Neural cell (in vitro differentiated cells): ENCODE results near the gene KIAA0753. TPM values are rescaled to one million over a fixed set of nuclear protein-coding genes. Genes with fewer than 3 reads are reported as not detected.

Experiments
- H2AFZ ChIP-seq: fragments of 200-600, 300-800 bp; sonication (generic), shearing (Covaris generic); 2 replicates; pipeline ENCODE4 v1.6.0; 2014; ENCODE audit warnings: low read depth, mild to moderate bottlenecking, antibody characterized with exemption, low read length, moderate library complexity
- H3F3A ChIP-seq: fragments of 200-600 bp; shearing (Covaris generic); 2 replicates; pipeline ENCODE4 v1.6.1; 2016; ENCODE audit warnings: mild to moderate bottlenecking, moderate library complexity, mixed read lengths, antibody characterized with exemption, low read length; ENCODE audit not compliant: insufficient read depth, poor library complexity, severe bottlenecking
- H3K27ac ChIP-seq: fragments of 200-600, 300-800 bp; sonication (generic), shearing (Covaris generic); 2 replicates; pipeline ENCODE4 v1.5.1; 2014; ENCODE audit warnings: mild to moderate bottlenecking, low read length, moderate library complexity
- H3K27me3 ChIP-seq: fragments of 300-800, 200-600 bp; sonication (generic), shearing (Covaris generic); 2 replicates; pipeline ENCODE4 v1.6.0; 2014; ENCODE audit warnings: mild to moderate bottlenecking, low read depth, low read length, moderate library complexity; ENCODE audit not compliant: insufficient read depth
- H3K36me3 ChIP-seq: fragments of 300-800, 200-600 bp; sonication (generic), shearing (Covaris generic); 2 replicates; pipeline ENCODE4 v1.5.1; 2014; ENCODE audit warnings: mild to moderate bottlenecking, antibody characterized with exemption, low read length, moderate library complexity; ENCODE audit not compliant: insufficient read depth
- H3K4me2 ChIP-seq: fragments of 300-800, 200-600 bp; sonication (generic), shearing (Covaris generic); 2 replicates; pipeline ENCODE4 v1.6.0; 2014; ENCODE audit warnings: mild to moderate bottlenecking, low read length
- H3K4me3 ChIP-seq: fragments of 300-800, 200-600 bp; sonication (generic), shearing (Covaris generic); 2 replicates; pipeline ENCODE4 v1.5.1; 2014; ENCODE audit warnings: mild to moderate bottlenecking, low read length, moderate library complexity
- H3K79me2 ChIP-seq: fragments of 200-600 bp; shearing (Covaris generic); replicated peaks from 2 replicates; pipeline ENCODE4 v1.6.0; 2014; ENCODE audit warnings: mild to moderate bottlenecking, low read length, moderate library complexity; ENCODE audit not compliant: insufficient read depth
- H3K9ac ChIP-seq: fragments of 300-800, 200-600 bp; sonication (generic), shearing (Covaris generic); 2 replicates; pipeline ENCODE4 v1.6.1; 2016; ENCODE audit warnings: mild to moderate bottlenecking, low read length, mixed read lengths
- H3K9me2 ChIP-seq: fragments of 200-600 bp; shearing (Covaris generic); 2 replicates; pipeline ENCODE4 v1.6.1; 2016; ENCODE audit warnings: mild to moderate bottlenecking, low read length, mixed read lengths; ENCODE audit not compliant: insufficient read depth
- H3K9me3 ChIP-seq: fragments of 200-600, 300-800 bp; sonication (generic), shearing (Covaris generic); 2 replicates; pipeline ENCODE4 v1.6.1; 2016; ENCODE audit warnings: mild to moderate bottlenecking, mixed run types, low read length, moderate library complexity, mixed read lengths
- H4K20me1 ChIP-seq: fragments of 200-600 bp; shearing (Covaris generic); 2 replicates; pipeline ENCODE4 v1.6.1; 2016; ENCODE audit warnings: mild to moderate bottlenecking, mixed run types; ENCODE audit not compliant: insufficient read depth
- EP300 ChIP-seq: fragments of 450-650 bp; conservative IDR thresholded peaks from 2 replicates; pipeline ENCODE4 v1.6.1; 2014; ENCODE audit warnings: antibody characterized with exemption, mild to moderate bottlenecking, moderate library complexity; ENCODE audit not compliant: poor library complexity, severe bottlenecking
- EZH2 ChIP-seq: fragments of 200-600, 300-800 bp; shearing (Covaris generic), sonication (generic); IDR thresholded peaks from 2 replicates; pipeline ENCODE4 v1.6.1; 2014; ENCODE audit warnings: antibody characterized with exemption, low read length, borderline replicate concordance, mild to moderate bottlenecking; ENCODE audit not compliant: insufficient read depth, poor library complexity, severe bottlenecking
- MXI1 ChIP-seq: fragments of 450-650 bp; conservative IDR thresholded peaks from 2 replicates; pipeline ENCODE4 v1.6.1; 2014; ENCODE audit warnings: antibody characterized with exemption, mild to moderate bottlenecking; ENCODE audit not compliant: poor library complexity, severe bottlenecking
- POLR2AphosphoS5 ChIP-seq: IDR thresholded peaks from 2 replicates; pipeline ENCODE4 v1.6.1; 2012
- RAD21 ChIP-seq: fragments of 450-650 bp; conservative IDR thresholded peaks from 2 replicates; pipeline ENCODE4 v1.6.1; 2014; ENCODE audit warnings: antibody characterized with exemption, mild to moderate bottlenecking, moderate library complexity
- SMC3 ChIP-seq: fragments of 450-650 bp; conservative IDR thresholded peaks from 2 replicates; pipeline ENCODE4 v1.6.1; 2014; ENCODE audit warnings: antibody characterized with exemption, mild to moderate bottlenecking, moderate library complexity; ENCODE audit not compliant: poor library complexity
- TAF1 ChIP-seq: IDR thresholded peaks from 2 replicates; pipeline ENCODE4 v1.6.1; 2012; ENCODE audit warnings: low read depth
- polyA plus RNA-seq: library from polyadenylated mRNA; depleted of rRNA; stranded (reverse); fragments of >200 nt; gene quantifications from 2 replicates; pipeline ENCODE4 v1.2.3, GENCODE V29; 2014
- TF ChIP-seq, protein P1 (sequence below): IDR thresholded peaks from 2 replicates; pipeline ENCODE4 v1.6.1; 2012; ENCODE audit warnings: borderline replicate concordance
- TF ChIP-seq, protein P2 (sequence below): fragments of 450-650 bp; IDR thresholded peaks from 2 replicates; pipeline ENCODE4 v1.5.1; 2014; ENCODE audit warnings: antibody characterized with exemption, mild to moderate bottlenecking, moderate library complexity; ENCODE audit not compliant: poor library complexity, severe bottlenecking

The KIAA0753 gene
- polyA plus RNA-seq, 1 donor from 2014 or later: 32.3 TPM

DNA sequence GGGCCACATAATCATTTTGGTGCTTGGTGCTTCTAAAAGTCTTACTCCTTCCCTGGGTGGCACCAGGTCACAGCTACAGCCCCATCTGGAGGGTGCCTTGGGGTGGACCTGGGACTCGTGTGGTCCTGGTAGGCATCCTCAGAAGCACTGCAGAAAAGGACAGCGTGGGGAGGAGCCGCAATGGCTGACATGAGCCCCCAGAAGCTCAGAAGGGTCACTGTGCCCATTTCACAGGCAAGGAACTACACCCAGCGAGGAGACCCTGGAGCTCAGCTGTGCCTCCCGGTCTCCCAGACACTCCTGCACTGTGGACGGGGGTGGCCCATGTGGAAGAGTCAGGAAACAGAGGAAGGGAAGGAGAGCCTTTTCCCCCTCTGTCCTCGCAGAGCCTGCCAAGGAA, 37.4 kb upstream of the KIAA0753 start:
- H3K9me3 ChIP-seq: no peaks in the 10 kb centered on the region
- no peak overlapping the region for H3K4me3 ChIP-seq
- H3K27me3 ChIP-seq: no peaks in the 10 kb centered on the region
- TF ChIP-seq, protein P1, sequence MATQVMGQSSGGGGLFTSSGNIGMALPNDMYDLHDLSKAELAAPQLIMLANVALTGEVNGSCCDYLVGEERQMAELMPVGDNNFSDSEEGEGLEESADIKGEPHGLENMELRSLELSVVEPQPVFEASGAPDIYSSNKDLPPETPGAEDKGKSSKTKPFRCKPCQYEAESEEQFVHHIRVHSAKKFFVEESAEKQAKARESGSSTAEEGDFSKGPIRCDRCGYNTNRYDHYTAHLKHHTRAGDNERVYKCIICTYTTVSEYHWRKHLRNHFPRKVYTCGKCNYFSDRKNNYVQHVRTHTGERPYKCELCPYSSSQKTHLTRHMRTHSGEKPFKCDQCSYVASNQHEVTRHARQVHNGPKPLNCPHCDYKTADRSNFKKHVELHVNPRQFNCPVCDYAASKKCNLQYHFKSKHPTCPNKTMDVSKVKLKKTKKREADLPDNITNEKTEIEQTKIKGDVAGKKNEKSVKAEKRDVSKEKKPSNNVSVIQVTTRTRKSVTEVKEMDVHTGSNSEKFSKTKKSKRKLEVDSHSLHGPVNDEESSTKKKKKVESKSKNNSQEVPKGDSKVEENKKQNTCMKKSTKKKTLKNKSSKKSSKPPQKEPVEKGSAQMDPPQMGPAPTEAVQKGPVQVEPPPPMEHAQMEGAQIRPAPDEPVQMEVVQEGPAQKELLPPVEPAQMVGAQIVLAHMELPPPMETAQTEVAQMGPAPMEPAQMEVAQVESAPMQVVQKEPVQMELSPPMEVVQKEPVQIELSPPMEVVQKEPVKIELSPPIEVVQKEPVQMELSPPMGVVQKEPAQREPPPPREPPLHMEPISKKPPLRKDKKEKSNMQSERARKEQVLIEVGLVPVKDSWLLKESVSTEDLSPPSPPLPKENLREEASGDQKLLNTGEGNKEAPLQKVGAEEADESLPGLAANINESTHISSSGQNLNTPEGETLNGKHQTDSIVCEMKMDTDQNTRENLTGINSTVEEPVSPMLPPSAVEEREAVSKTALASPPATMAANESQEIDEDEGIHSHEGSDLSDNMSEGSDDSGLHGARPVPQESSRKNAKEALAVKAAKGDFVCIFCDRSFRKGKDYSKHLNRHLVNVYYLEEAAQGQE: no peak
- no peak for TF ChIP-seq EZH2
- TF ChIP-seq SMC3: no peak
- no peak for TF ChIP-seq EP300
- TF ChIP-seq POLR2AphosphoS5: no peak
- no peak for TF ChIP-seq MXI1
- TF ChIP-seq RAD21: no peak
- no peak for TF ChIP-seq TAF1
- TF ChIP-seq, protein P2, sequence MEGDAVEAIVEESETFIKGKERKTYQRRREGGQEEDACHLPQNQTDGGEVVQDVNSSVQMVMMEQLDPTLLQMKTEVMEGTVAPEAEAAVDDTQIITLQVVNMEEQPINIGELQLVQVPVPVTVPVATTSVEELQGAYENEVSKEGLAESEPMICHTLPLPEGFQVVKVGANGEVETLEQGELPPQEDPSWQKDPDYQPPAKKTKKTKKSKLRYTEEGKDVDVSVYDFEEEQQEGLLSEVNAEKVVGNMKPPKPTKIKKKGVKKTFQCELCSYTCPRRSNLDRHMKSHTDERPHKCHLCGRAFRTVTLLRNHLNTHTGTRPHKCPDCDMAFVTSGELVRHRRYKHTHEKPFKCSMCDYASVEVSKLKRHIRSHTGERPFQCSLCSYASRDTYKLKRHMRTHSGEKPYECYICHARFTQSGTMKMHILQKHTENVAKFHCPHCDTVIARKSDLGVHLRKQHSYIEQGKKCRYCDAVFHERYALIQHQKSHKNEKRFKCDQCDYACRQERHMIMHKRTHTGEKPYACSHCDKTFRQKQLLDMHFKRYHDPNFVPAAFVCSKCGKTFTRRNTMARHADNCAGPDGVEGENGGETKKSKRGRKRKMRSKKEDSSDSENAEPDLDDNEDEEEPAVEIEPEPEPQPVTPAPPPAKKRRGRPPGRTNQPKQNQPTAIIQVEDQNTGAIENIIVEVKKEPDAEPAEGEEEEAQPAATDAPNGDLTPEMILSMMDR: no peak
- H3K79me2 ChIP-seq: no peaks in the 10 kb centered on the region
- no peak overlapping the region for H3K27ac ChIP-seq
- H2AFZ ChIP-seq: no peak overlapping the region
- no peaks in the 10 kb centered on the region for H3K36me3 ChIP-seq
- no peak overlapping the region for H3K9ac ChIP-seq
- no peaks in the 10 kb centered on the region for H3K9me2 ChIP-seq
- no peaks in the 10 kb centered on the region for H4K20me1 ChIP-seq
- H3K4me2 ChIP-seq: no peak overlapping the region
- H3F3A ChIP-seq: no peaks in the 10 kb centered on the region

DNA sequence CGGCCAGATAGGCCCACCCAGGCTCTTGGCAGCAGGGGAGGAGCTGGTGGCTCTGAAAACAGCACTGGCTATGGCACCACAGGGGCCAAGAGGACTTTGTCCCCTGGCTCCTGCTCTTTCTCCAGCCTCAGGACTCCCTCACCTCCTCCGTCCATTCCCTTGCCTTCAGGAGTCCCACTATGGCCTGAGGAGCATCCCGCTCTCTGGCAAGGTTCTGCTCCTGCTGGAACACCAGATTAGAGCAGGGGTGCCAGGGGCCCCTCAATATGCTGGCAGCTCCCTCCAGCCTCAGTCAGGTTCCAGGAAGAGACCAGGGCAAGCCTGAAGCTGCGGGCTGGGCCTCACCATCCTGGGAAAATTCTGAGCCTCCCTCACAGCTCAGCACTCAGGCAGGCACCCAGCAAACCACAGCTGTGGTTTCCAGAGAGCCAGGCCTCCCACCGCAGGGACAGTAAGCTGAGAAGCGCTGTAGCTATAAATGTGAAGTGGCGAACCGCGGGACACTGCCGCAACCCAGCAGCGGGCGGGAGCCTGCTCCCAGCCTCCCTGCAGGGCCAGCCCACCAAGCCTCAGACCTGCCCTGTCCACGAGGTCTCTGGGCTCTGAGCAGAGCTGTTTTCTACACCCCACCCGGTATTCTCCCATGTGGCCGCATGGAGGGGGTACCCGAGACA, 36.8 kb upstream of the KIAA0753 start:
- Histone ChIP-seq H3K27me3 (no peaks in the 10 kb centered on the region), H4K20me1 (no peaks in the 10 kb centered on the region), H3K79me2 (no peaks in the 10 kb centered on the region), H3K36me3 (no peaks in the 10 kb centered on the region), H3F3A (no peaks in the 10 kb centered on the region), H3K9me2 (no peaks in the 10 kb centered on the region), H2AFZ (no peak overlapping the region), H3K27ac (no peak overlapping the region), H3K9ac (no peak overlapping the region), H3K4me3 (no peak overlapping the region), H3K9me3 (no peaks in the 10 kb centered on the region), H3K4me2 (no peak overlapping the region)
- TF ChIP-seq TAF1 (no peak), SMC3 (no peak), POLR2AphosphoS5 (no peak), MXI1 (no peak), EZH2 (no peak), RAD21 (no peak), EP300 (no peak)
- TF ChIP-seq, protein P2: no peak
- TF ChIP-seq, protein P1: no peak
